HG03354 (cell line): Measurements from ENCODE around the gene APC2.

Experiments used
- ATAC-seq: cut with Tn5 transposase; IDR thresholded peaks from one replicate; pipeline ENCODE4 v1.9.1; 2021; ENCODE audit warnings: mild to moderate bottlenecking; ENCODE audit not compliant: unreplicated experiment, poor library complexity, severe bottlenecking

Gene APC2

GRCh38 chr19:1503925-1504773, 54.2 kb downstream of the APC2 start:
- no peak for ATAC-seq

GRCh38 chr19:1505012-1505411, 55.1 kb downstream of the APC2 start:
- ATAC-seq: no peak

- no peak for ATAC-seq
These were observed 56.3 kb downstream of the APC2 start for GRCh38 chr19:1505991-1506881.

- ATAC-seq: no peak
These were observed 57.3 kb downstream of the APC2 start for GRCh38 chr19:1507192-1507660.

- no peak for ATAC-seq
These were observed 58.0 kb downstream of the APC2 start for GRCh38 chr19:1507763-1508506.

- ATAC-seq: no peak
These were observed 58.6 kb downstream of the APC2 start for GRCh38 chr19:1508507-1508856.

GRCh38 chr19:1509602-1510441, 59.9 kb downstream of the APC2 start:
- ATAC-seq: no peak

GRCh38 chr19:1510442-1510806, 60.5 kb downstream of the APC2 start:
- ATAC-seq: no peak

GRCh38 chr19:1510807-1511206, 60.9 kb downstream of the APC2 start:
- no peak for ATAC-seq

- no peak for ATAC-seq
These were observed 61.7 kb downstream of the APC2 start for GRCh38 chr19:1511318-1512317.

- ATAC-seq: no peak
These were observed 63.0 kb downstream of the APC2 start, which contains the start of gene ADAMTSL5 for GRCh38 chr19:1512671-1513498. ADAMTSL5 (minus strand) TSS chr19:1513019; CDS start chr19:1510943, 2,076 bp downstream.

GRCh38 chr19:1513499-1514294, 63.8 kb downstream of the APC2 start:
- ATAC-seq: no peak

GRCh38 chr19:1514295-1514661, 64.4 kb downstream of the APC2 start:
- ATAC-seq: no peak

- no peak for ATAC-seq
These were observed 65.2 kb downstream of the APC2 start for GRCh38 chr19:1514986-1515721.

GRCh38 chr19:1516395-1516753, 66.5 kb downstream of the APC2 start:
- no peak for ATAC-seq

- no peak for ATAC-seq
These were observed 68.5 kb downstream of the APC2 start for GRCh38 chr19:1518471-1518870.
